Neural cell (in vitro differentiated cells): ENCODE data around the gene ARID1B. TPM values are rescaled to one million over a fixed set of nuclear protein-coding genes. Genes with fewer than 3 reads are reported as not detected.
A peak's percentile ranks its signal among the peaks of the same experiment; 100 is the strongest.

Experiments used
- H2AFZ ChIP-seq: fragments of 200-600, 300-800 bp; sonication (generic), shearing (Covaris generic); 2 replicates; pipeline ENCODE4 v1.6.0; 2014; ENCODE audit warnings: low read depth, mild to moderate bottlenecking, antibody characterized with exemption, low read length, moderate library complexity
- H3F3A ChIP-seq: fragments of 200-600 bp; shearing (Covaris generic); 2 replicates; pipeline ENCODE4 v1.6.1; 2016; ENCODE audit warnings: mild to moderate bottlenecking, moderate library complexity, mixed read lengths, antibody characterized with exemption, low read length; ENCODE audit not compliant: insufficient read depth, poor library complexity, severe bottlenecking
- H3K27ac ChIP-seq: fragments of 200-600, 300-800 bp; sonication (generic), shearing (Covaris generic); 2 replicates; pipeline ENCODE4 v1.5.1; 2014; ENCODE audit warnings: mild to moderate bottlenecking, low read length, moderate library complexity
- H3K27me3 ChIP-seq: fragments of 300-800, 200-600 bp; sonication (generic), shearing (Covaris generic); 2 replicates; pipeline ENCODE4 v1.6.0; 2014; ENCODE audit warnings: mild to moderate bottlenecking, low read depth, low read length, moderate library complexity; ENCODE audit not compliant: insufficient read depth
- H3K36me3 ChIP-seq: fragments of 300-800, 200-600 bp; sonication (generic), shearing (Covaris generic); 2 replicates; pipeline ENCODE4 v1.5.1; 2014; ENCODE audit warnings: mild to moderate bottlenecking, antibody characterized with exemption, low read length, moderate library complexity; ENCODE audit not compliant: insufficient read depth
- H3K4me2 ChIP-seq: fragments of 300-800, 200-600 bp; sonication (generic), shearing (Covaris generic); 2 replicates; pipeline ENCODE4 v1.6.0; 2014; ENCODE audit warnings: mild to moderate bottlenecking, low read length
- H3K4me3 ChIP-seq: fragments of 300-800, 200-600 bp; sonication (generic), shearing (Covaris generic); 2 replicates; pipeline ENCODE4 v1.5.1; 2014; ENCODE audit warnings: mild to moderate bottlenecking, low read length, moderate library complexity
- H3K79me2 ChIP-seq: fragments of 200-600 bp; shearing (Covaris generic); replicated peaks from 2 replicates; pipeline ENCODE4 v1.6.0; 2014; ENCODE audit warnings: mild to moderate bottlenecking, low read length, moderate library complexity; ENCODE audit not compliant: insufficient read depth
- H3K9ac ChIP-seq: fragments of 300-800, 200-600 bp; sonication (generic), shearing (Covaris generic); 2 replicates; pipeline ENCODE4 v1.6.1; 2016; ENCODE audit warnings: mild to moderate bottlenecking, low read length, mixed read lengths
- H3K9me2 ChIP-seq: fragments of 200-600 bp; shearing (Covaris generic); 2 replicates; pipeline ENCODE4 v1.6.1; 2016; ENCODE audit warnings: mild to moderate bottlenecking, low read length, mixed read lengths; ENCODE audit not compliant: insufficient read depth
- H3K9me3 ChIP-seq: fragments of 200-600, 300-800 bp; sonication (generic), shearing (Covaris generic); 2 replicates; pipeline ENCODE4 v1.6.1; 2016; ENCODE audit warnings: mild to moderate bottlenecking, mixed run types, low read length, moderate library complexity, mixed read lengths
- H4K20me1 ChIP-seq: fragments of 200-600 bp; shearing (Covaris generic); 2 replicates; pipeline ENCODE4 v1.6.1; 2016; ENCODE audit warnings: mild to moderate bottlenecking, mixed run types; ENCODE audit not compliant: insufficient read depth
- EP300 ChIP-seq: fragments of 450-650 bp; conservative IDR thresholded peaks from 2 replicates; pipeline ENCODE4 v1.6.1; 2014; ENCODE audit warnings: antibody characterized with exemption, mild to moderate bottlenecking, moderate library complexity; ENCODE audit not compliant: poor library complexity, severe bottlenecking
- EZH2 ChIP-seq: fragments of 200-600, 300-800 bp; shearing (Covaris generic), sonication (generic); IDR thresholded peaks from 2 replicates; pipeline ENCODE4 v1.6.1; 2014; ENCODE audit warnings: antibody characterized with exemption, low read length, borderline replicate concordance, mild to moderate bottlenecking; ENCODE audit not compliant: insufficient read depth, poor library complexity, severe bottlenecking
- MXI1 ChIP-seq: fragments of 450-650 bp; conservative IDR thresholded peaks from 2 replicates; pipeline ENCODE4 v1.6.1; 2014; ENCODE audit warnings: antibody characterized with exemption, mild to moderate bottlenecking; ENCODE audit not compliant: poor library complexity, severe bottlenecking
- POLR2AphosphoS5 ChIP-seq: IDR thresholded peaks from 2 replicates; pipeline ENCODE4 v1.6.1; 2012
- RAD21 ChIP-seq: fragments of 450-650 bp; conservative IDR thresholded peaks from 2 replicates; pipeline ENCODE4 v1.6.1; 2014; ENCODE audit warnings: antibody characterized with exemption, mild to moderate bottlenecking, moderate library complexity
- SMC3 ChIP-seq: fragments of 450-650 bp; conservative IDR thresholded peaks from 2 replicates; pipeline ENCODE4 v1.6.1; 2014; ENCODE audit warnings: antibody characterized with exemption, mild to moderate bottlenecking, moderate library complexity; ENCODE audit not compliant: poor library complexity
- TAF1 ChIP-seq: IDR thresholded peaks from 2 replicates; pipeline ENCODE4 v1.6.1; 2012; ENCODE audit warnings: low read depth
- polyA plus RNA-seq: library from polyadenylated mRNA; depleted of rRNA; stranded (reverse); fragments of >200 nt; gene quantifications from 2 replicates; pipeline ENCODE4 v1.2.3, GENCODE V29; 2014
- TF ChIP-seq, protein P1 (sequence below): fragments of 450-650 bp; IDR thresholded peaks from 2 replicates; pipeline ENCODE4 v1.5.1; 2014; ENCODE audit warnings: antibody characterized with exemption, mild to moderate bottlenecking, moderate library complexity; ENCODE audit not compliant: poor library complexity, severe bottlenecking
- TF ChIP-seq, protein P2 (sequence below): IDR thresholded peaks from 2 replicates; pipeline ENCODE4 v1.6.1; 2012; ENCODE audit warnings: borderline replicate concordance

The ARID1B gene
- polyA plus RNA-seq, 1 donor from 2014 or later: 35.0 TPM

GRCh38 chr6:157186785-157187181 is 409.6 kb downstream of the ARID1B start:
- Histone ChIP-seq H3K9me3 (no peaks in the 10 kb centered on the region), H3K36me3 (peaks cover 14% of the 10 kb centered on the region), H3K4me3 (peak overlapping the region; percentile 27), H3K9me2 (no peaks in the 10 kb centered on the region), H4K20me1 (no peaks in the 10 kb centered on the region), H3K79me2 (no peaks in the 10 kb centered on the region), H3K4me2 (no peak overlapping the region), H3F3A (no peaks in the 10 kb centered on the region), H3K9ac (peak overlapping the region; percentile 25), H3K27me3 (no peaks in the 10 kb centered on the region), H3K27ac (peak overlapping the region; percentile 76), H2AFZ (no peak overlapping the region)
- TF ChIP-seq POLR2AphosphoS5 (no peak), EP300 (no peak), TAF1 (no peak), SMC3 (no peak), MXI1 (no peak), RAD21 (no peak), EZH2 (no peak)
- TF ChIP-seq, protein P1, sequence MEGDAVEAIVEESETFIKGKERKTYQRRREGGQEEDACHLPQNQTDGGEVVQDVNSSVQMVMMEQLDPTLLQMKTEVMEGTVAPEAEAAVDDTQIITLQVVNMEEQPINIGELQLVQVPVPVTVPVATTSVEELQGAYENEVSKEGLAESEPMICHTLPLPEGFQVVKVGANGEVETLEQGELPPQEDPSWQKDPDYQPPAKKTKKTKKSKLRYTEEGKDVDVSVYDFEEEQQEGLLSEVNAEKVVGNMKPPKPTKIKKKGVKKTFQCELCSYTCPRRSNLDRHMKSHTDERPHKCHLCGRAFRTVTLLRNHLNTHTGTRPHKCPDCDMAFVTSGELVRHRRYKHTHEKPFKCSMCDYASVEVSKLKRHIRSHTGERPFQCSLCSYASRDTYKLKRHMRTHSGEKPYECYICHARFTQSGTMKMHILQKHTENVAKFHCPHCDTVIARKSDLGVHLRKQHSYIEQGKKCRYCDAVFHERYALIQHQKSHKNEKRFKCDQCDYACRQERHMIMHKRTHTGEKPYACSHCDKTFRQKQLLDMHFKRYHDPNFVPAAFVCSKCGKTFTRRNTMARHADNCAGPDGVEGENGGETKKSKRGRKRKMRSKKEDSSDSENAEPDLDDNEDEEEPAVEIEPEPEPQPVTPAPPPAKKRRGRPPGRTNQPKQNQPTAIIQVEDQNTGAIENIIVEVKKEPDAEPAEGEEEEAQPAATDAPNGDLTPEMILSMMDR: no peak
- TF ChIP-seq, protein P2, sequence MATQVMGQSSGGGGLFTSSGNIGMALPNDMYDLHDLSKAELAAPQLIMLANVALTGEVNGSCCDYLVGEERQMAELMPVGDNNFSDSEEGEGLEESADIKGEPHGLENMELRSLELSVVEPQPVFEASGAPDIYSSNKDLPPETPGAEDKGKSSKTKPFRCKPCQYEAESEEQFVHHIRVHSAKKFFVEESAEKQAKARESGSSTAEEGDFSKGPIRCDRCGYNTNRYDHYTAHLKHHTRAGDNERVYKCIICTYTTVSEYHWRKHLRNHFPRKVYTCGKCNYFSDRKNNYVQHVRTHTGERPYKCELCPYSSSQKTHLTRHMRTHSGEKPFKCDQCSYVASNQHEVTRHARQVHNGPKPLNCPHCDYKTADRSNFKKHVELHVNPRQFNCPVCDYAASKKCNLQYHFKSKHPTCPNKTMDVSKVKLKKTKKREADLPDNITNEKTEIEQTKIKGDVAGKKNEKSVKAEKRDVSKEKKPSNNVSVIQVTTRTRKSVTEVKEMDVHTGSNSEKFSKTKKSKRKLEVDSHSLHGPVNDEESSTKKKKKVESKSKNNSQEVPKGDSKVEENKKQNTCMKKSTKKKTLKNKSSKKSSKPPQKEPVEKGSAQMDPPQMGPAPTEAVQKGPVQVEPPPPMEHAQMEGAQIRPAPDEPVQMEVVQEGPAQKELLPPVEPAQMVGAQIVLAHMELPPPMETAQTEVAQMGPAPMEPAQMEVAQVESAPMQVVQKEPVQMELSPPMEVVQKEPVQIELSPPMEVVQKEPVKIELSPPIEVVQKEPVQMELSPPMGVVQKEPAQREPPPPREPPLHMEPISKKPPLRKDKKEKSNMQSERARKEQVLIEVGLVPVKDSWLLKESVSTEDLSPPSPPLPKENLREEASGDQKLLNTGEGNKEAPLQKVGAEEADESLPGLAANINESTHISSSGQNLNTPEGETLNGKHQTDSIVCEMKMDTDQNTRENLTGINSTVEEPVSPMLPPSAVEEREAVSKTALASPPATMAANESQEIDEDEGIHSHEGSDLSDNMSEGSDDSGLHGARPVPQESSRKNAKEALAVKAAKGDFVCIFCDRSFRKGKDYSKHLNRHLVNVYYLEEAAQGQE: no peak

DNA sequence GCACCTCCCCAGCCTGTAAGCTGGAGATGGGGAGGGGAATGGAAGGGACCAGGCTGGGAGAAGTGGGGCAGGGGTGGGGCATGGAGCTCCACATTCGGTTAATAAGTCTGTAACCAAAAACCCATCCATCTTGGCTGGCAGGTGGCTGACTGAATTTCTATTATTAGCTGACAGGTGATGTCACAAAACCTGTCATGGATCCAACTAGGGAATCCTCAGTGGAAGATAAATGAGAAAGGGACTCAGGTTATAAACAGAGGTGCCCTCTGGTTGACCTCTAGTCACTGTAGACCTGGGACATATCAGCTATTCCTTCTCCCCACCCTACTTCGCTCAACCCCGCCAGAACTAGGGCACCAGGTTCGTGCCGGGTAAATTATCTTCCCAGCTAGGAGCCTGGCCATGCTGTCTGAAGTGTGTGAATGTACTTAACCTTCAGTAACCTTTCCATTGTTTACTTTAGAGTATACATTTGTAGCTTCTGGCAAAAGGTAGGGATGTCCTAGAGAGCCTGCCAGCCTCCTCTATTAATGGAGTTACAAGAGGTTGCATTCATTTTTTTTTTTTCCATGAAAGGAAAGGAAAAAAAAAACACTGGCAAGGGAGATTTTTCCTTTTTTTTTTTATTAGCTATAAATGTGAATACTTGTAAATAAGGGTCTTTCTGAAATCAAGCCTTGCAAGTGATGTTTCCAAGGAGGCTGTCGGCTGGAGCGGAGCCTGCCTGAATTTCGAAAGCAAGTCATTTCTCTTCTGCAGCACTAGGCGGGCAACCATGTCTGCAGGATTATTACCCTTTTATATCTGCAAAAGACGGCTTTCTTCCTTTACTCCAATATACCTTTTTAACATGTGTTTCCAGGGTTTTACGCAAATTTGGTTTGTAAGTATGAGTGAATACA is 410.3 kb downstream of the ARID1B start:
- H3K79me2 ChIP-seq: no peaks in the 10 kb centered on the region
- no peak overlapping the region for H3K4me2 ChIP-seq
- H3K9ac ChIP-seq: peak overlapping the region; percentile 42
- H3K27me3 ChIP-seq: no peaks in the 10 kb centered on the region
- no peaks in the 10 kb centered on the region for H3K9me3 ChIP-seq
- no peak overlapping the region for H2AFZ ChIP-seq
- H3F3A ChIP-seq: no peaks in the 10 kb centered on the region
- no peaks in the 10 kb centered on the region for H3K9me2 ChIP-seq
- H4K20me1 ChIP-seq: no peaks in the 10 kb centered on the region
- peaks cover 14% of the 10 kb centered on the region for H3K36me3 ChIP-seq
- TF ChIP-seq RAD21 (no peak), EP300 (peak; percentile 93)
- peak overlapping the region; percentile 76 for H3K27ac ChIP-seq
- H3K4me3 ChIP-seq: peak overlapping the region; percentile 27
